Stimulated activated CD4-positive, alpha-beta T cell treated with anti-CD3 and anti-CD28 coated beads, TNF-alpha, amount 100 ng/mL, for 4 hours (primary cell): Measurements from ENCODE around the gene IQSEC3.
A peak's percentile ranks its signal among the peaks of the same experiment; 100 is the strongest.

Source experiments
- DNase-seq, 3 experiments: peaks; one replicate each; pipeline ENCODE4 v3.0.0-alpha.2; 2020; ENCODE audit warnings: low read depth in 3 of 3

IQSEC3 gene

GRCh38 chr12:138898-139534 lies 72.4 kb downstream of the IQSEC3 start:
- peak in 1 of 3 experiments; percentile 6 for DNase-seq

GRCh38 chr12:139585-139984 lies 73.0 kb downstream of the IQSEC3 start:
- DNase-seq, result no peak

- DNase-seq, result no peak
These were observed 73.6 kb downstream of the IQSEC3 start for GRCh38 chr12:140162-140561.

GRCh38 chr12:143964-144649 lies 77.5 kb downstream of the IQSEC3 start:
- no peak for DNase-seq

- DNase-seq, result no peak
These were observed 78.2 kb downstream of the IQSEC3 start for GRCh38 chr12:144650-145284.

GRCh38 chr12:145369-145960 lies 78.9 kb downstream of the IQSEC3 start:
- no peak for DNase-seq

- no peak for DNase-seq
These were observed 80.7 kb downstream of the IQSEC3 start for GRCh38 chr12:147242-147641.

GRCh38 chr12:148676-149416 lies 82.3 kb downstream of the IQSEC3 start:
- no peak for DNase-seq

GRCh38 chr12:151579-151978 lies 85.0 kb downstream of the IQSEC3 start:
- no peak for DNase-seq

GRCh38 chr12:152440-152839 lies 85.9 kb downstream of the IQSEC3 start:
- DNase-seq, result no peak

- peak; percentile 16 to 31 (median 25) for DNase-seq
These were observed 86.6 kb downstream of the IQSEC3 start for GRCh38 chr12:153080-153746.

GRCh38 chr12:154058-154457 lies 87.5 kb downstream of the IQSEC3 start:
- no peak for DNase-seq

- DNase-seq, result no peak
These were observed 88.4 kb downstream of the IQSEC3 start for GRCh38 chr12:155006-155405.

GRCh38 chr12:155646-156045 lies 89.1 kb downstream of the IQSEC3 start:
- DNase-seq, result no peak

- DNase-seq, result no peak
These were observed 90.4 kb downstream of the IQSEC3 start for GRCh38 chr12:156945-157344.

- no peak for DNase-seq
These were observed 91.1 kb downstream of the IQSEC3 start for GRCh38 chr12:157644-158043.

- DNase-seq, result no peak
These were observed 92.7 kb downstream of the IQSEC3 start for GRCh38 chr12:159156-159782.

GRCh38 chr12:160858-161257 lies 94.3 kb downstream of the IQSEC3 start:
- no peak for DNase-seq

GRCh38 chr12:161823-162222 lies 95.3 kb downstream of the IQSEC3 start:
- DNase-seq, result no peak

GRCh38 chr12:162467-163307 lies 96.1 kb downstream of the IQSEC3 start:
- DNase-seq, result no peak
